ENCODE data around the gene NRCAM.

DNA sequence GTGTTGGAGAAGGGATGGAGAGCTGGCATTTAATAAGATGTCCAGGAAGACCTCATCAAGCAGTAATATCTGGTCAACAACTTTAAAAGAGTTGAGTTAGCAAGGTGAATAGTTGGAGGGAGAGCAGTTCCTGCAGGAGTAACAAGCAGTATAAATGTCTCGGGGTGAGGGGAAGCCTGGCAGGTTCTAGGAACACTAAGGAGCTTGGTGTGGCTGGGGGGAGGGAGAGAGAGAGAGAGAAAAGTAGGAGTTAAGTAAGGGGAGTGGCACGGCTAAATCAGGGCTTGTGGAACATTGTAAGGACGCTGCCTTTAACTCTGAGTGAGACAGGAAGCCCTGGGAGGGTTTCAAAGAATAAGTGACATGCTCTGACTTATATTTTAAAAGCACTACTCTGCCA, 304.0 kb downstream of the NRCAM start:
- TF ChIP-seq, protein P1, sequence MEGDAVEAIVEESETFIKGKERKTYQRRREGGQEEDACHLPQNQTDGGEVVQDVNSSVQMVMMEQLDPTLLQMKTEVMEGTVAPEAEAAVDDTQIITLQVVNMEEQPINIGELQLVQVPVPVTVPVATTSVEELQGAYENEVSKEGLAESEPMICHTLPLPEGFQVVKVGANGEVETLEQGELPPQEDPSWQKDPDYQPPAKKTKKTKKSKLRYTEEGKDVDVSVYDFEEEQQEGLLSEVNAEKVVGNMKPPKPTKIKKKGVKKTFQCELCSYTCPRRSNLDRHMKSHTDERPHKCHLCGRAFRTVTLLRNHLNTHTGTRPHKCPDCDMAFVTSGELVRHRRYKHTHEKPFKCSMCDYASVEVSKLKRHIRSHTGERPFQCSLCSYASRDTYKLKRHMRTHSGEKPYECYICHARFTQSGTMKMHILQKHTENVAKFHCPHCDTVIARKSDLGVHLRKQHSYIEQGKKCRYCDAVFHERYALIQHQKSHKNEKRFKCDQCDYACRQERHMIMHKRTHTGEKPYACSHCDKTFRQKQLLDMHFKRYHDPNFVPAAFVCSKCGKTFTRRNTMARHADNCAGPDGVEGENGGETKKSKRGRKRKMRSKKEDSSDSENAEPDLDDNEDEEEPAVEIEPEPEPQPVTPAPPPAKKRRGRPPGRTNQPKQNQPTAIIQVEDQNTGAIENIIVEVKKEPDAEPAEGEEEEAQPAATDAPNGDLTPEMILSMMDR (IDR thresholded peaks at IDR 0.05) = no peak
- TF ChIP-seq POLR2A (IDR thresholded peaks at IDR 0.05) (no peak), POLR2AphosphoS5 (IDR thresholded peaks at IDR 0.05; ENCODE audit: insufficient read depth in 1 of 2, low read depth in 1 of 2) (no peak)

Measured in vagina (tissue), 2 donors.